GM04503 (cell line): Measurements from ENCODE around the gene BDH1.

Source experiments
- DNase-seq: peaks from one replicate; pipeline ENCODE4 v3.0.0-alpha.2; 2012; ENCODE audit warnings: low read depth

BDH1 gene

DNA sequence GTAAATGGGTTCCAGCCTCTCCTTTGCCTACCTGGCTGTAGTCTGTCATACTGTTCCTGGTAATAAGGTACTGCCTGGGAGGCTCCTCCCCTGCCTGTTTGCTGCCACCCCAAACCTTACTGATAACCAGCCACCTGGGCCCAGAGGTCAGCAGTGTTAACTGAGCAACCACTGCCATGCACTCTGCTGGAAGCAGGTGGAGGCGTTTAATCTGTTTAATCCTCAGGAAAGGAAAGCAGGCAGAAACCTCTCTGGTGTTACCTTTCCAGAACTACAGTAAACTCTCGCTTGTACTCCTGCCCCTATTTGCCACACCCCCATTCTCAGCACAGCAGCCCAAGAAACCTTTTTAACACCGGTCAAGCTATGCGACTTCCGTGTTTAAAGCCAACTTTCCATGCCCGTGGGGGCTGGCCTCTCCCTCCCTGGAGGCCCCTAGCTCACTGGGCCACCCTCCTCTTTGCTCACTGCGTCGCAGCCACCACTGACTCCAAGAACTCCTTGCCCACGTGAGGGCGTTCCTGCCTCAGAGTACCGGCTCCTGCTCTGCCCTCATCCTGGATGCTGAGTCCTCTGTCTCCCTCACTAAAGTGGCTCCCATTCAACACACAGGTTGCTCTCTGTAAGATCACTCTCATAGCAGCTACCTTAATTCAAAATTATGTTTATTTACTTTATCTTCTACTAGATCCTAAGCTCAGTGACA lies 8.3 kb downstream of the BDH1 start:
- DNase-seq, result no peak

DNA sequence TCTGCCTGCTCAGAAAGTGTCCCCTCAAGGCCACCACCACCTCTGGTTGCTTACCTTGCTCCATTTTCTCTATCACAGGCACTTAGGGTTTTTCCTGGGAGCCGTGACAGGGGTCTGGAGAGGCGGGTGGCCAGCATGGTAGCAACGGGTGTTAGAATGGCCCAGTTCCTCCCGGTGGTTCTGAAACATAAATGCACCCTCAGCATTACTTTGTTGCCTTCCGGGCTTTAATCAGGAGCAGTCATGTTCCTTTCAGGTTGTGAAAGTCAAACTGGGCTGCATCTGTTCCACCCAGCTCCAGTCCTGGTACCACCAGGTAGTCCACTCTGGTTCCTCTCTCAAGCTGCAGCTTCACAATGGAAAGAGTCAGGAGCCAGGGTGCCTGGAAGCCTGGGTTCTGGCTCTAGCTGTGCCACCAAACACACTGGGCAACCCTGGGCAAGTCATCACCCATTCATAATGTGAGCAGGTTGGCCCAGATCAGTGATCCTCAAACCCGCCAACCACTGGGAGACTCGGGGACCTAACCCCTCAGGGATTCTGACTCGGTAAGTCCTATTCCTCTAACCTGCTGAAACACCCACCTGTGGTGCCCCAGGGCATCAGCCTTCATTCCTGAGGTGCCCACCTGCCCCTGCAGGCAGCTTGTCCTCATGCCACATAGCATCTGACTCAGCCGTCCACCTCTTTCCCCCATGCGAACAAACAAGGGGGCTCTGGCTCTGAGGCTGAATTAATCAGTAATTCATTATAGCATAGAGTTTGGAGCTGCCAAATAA lies 9.3 kb downstream of the BDH1 start:
- no peak for DNase-seq

DNA sequence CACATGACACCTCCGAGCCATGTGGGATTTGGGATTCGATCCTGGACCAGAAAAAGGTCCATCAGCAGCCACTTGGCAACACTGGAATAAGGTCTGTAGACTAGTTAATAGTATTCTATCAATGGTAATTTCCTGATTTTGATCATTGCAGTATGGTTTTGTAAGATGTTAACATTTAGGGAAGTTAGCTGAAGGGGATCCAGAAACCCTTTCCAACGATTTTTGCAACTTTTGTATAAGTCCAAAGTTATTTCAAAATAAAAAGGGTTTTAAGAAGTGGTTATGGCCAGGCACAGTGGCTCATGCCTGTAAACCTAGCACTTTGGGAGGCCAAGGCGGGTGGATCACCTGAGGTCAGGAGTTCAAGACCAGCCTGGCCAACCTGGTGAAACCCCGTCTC lies 10.2 kb downstream of the BDH1 start:
- DNase-seq, result no peak

DNA sequence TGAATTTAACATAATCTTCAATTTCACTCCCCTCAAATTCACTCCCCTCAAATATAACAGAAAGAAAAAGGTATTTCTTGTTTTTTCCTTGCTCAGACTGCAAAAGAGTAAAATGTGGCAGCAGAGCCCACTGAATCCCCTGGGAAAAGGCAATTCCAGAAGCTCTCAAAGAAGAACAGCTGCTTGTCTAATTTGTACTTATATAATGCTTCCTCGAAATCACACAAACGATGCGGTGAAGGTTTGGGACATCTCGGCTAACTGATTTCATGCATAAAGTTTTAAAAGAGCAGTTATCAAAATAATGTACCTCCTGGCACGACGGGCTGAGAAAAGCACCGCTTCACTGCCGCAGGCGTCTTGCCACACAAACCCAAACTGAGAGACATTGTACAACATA lies 10.7 kb downstream of the BDH1 start:
- DNase-seq, result no peak

DNA sequence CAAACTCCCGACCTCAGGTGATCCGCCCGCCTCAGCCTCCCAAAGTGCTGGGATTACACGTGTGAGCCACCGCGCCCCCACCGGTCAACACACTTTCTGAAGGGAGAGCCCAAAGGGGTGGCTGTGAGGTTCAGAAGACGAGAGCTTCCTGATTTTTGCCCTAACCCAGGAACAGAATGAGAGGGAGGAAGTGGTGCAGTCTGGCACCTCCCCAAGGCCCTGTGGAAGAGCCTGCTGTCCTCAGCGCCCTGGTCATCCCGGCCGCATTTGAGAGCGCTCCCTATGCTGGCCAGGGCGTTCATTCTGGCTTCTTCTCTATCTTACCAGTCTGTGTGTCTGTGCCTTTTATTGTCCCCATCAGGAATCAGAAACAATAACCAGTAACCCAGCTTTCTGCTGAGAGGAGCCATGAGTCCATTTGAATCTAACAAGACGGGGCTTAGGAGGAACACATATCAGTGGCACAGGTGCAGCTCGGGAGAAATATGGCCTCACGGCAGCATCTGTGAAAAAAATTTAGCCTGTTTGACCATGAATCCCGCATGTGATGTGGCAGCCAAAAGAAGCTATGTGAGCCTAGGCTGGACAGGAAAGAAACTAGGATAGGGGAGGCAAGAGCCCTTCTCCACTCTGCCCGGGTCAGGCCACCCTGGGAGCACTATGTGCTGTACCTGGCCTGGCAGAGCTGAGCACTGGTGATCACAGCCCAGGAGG lies 12.9 kb downstream of the BDH1 start:
- no peak for DNase-seq

DNA sequence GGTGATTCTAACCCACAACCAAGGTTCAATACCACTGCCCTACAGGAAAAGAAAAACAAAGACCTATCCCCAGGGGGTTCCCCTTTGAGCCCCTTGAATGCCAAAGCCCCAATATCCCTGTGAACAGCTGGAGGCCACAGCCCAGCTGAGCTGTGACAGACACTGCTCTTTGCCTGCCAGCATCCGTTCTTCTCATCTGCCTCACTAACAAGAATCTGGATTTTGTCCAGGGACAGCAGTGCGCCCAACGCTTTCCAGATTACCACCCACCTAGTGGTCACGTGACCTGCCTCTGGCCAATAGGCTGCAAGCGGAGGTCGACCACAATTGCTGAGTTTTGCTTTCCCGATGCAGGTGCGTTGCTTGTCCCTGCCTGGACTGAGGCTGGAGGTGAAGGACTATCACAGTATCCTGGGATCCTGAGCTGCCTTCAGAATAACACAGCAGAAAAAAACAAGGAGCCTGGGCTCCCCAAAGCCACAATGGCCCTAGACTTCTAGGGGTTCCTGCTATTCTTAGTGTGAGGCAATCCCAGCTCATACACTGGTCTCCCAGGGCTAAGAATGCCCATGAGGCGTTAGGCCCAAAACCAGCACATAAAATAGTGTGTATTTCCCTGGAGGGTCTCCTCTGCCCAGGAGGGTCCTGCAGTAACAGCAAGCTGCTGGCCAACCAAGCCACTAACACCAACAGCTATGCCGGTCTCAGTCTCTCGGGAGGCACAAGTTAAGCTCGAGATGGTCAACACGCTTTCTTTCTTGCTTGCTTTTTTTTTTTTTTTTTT lies 13.8 kb downstream of the BDH1 start:
- DNase-seq, result no peak

DNA sequence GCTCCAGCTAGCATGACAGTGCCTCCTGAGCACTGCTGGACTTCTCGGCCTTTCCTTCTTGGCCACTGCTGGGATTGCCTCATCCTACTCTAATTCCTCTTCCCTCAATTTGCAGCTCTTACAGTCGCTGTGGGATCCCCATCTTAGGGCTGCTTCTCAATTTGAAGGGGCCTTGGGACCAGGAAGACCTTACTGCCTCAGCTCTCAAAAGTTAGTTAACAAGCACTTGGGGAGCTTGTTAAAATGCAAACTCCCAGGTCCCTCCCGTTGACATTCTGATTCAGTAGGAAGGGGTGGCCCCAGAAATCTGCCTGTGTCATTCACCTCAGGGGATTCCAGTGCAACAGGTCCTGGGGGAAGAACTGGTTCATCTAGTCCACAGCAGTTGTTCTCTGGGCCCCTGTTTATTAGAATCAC lies 14.8 kb downstream of the BDH1 start:
- no peak for DNase-seq

DNA sequence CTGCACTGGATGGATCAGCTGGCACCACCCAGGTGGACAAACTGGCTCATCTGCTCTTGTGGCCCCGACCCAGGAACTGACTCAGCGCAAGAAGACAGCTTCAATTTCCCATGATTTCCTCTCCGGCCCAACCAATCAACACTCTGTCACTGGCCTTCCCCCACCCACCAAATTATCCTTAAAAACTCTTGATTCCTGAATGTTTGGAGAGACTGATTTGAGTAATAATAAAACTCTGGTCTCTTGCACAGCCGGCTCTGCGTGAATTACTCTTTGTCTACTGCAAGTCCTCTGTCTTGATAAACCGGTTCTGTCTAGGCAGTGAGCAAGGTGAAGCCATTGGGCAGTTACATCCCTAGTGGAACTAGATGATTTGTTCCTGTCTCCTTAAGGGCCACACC lies 16.1 kb downstream of the BDH1 start:
- DNase-seq, result no peak

DNA sequence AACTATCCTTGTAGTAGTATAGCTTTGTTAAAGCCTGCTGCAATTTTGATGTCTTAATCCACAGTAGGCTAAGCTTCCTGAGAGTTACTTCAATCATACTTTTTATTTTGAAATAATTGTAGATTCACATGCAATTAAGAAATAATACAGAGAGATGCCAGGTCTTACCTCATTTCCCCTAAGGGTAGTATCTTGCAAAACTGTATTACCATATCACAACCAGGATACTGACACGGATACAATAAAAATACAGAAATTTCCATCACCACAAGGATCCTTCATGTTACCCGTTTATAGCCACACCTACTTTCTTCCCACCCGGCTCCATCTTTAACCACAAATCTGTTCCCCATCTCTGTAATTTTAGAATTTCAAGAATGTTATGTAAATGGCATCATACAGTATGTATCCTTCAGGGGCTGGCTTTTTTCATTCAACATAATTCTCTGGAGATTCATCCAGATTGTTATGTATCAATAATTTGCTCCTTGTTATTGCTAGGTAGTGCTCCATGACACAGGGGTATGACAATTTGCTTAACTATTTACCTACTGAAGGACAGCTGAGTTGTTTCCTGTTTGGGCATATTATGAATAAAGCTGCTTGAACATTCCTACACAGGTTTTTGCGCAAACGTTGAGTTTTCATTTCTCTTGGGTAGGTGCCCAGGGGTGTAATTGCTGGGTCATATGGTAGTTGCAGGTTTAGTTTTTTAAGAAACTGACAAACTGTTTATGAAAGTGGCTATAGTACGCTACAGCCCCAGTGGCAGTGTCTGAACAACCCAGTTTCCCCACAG lies 21.6 kb downstream of the BDH1 start:
- no peak for DNase-seq

DNA sequence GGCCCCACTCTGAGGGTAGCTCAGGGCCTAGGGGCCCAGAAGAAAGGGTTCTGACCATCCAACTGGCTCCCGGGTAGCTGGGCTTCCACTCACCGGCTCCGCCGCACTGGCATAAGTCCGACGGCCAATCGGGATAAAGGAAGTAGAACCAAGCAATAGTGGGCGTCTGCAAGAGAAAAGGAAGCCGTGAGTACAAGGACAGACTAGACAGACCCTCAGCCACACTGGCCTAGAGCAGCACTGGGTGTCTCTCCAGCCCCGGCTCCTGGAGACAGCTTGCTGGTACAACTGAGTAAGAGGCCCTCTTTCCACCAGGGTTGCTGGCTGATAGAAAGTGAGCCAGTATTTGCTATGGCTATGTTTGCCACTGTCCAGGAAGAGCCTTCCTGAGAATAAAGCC lies 22.4 kb downstream of the BDH1 start:
- no peak for DNase-seq

DNA sequence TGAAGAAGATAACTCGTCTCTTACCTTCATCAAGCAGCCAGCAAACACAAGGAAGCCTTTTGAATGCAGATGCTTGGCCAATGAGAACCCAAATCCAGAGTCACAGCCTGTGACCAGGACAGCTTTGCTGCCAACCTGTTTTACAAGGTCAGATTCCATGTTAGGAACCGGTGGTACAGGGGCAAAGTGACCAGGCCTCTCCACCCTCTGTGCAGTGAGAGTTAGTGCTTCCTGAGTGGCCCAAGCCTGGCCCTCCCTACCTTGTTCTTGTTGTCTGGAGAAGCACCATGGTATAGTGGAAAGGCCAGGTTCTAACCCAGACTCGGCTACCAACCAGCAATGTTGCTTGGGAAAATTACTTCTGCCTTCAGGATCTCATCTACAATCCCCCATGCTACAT lies 23.4 kb downstream of the BDH1 start:
- no peak for DNase-seq

DNA sequence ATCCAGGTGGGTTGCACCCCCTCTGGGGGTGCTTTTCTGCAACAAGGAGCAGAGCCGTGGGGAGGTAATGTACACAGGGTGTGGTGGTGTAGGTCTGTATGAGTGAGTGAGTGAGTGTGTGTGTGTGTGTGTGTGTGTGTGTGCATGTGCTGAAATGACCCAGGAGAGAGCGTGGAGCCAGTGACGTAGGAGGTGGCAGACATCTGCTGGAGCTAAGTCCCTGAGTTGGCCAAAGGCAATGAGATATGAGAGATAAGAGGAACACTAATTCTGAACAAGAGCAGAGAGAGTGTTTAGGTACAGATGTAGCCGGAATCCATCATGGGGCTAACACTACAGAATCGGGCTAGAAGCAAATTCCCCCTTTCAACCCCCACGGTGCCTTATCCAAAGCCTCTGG lies 27.6 kb downstream of the BDH1 start:
- DNase-seq, result no peak

DNA sequence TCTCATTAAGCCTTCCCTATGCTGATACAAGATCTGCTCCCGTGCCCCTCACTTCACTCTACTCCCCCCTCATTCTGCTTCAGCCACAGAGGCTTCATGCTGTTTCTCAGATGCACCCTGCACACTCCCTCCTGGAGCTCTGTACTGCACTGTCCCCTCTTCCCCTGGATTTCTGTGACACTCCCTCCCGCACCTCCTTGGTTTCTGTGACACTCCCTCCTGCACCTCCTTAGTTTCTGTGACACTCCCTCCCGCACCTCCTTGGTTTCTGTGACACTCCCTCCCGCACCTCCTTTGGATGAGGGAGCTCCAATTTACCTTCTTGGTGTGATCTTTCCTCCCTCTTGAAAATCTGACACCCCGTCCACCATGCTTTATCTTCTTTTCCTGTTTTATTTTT lies 28.2 kb downstream of the BDH1 start:
- no peak for DNase-seq

DNA sequence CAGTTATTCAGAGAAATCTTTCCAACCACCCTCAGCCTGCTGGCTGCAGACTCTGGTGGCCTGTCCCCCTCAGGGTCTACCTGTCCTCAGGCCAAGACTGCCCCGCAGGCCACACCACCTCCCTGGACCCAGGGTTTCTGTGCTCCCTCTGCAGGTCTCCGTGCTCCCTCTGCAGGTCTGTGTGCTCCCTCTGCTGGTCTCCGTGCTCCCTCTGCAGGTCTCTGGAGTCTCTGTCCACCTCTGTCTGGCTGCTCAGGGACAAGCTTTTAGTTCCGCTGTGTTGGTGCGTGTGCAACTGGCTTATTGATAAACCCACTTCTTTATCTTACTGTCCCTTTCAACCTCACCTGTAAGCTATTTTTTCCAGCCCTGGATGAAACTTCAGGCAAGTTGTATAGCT lies 30.1 kb downstream of the BDH1 start:
- no peak for DNase-seq

DNA sequence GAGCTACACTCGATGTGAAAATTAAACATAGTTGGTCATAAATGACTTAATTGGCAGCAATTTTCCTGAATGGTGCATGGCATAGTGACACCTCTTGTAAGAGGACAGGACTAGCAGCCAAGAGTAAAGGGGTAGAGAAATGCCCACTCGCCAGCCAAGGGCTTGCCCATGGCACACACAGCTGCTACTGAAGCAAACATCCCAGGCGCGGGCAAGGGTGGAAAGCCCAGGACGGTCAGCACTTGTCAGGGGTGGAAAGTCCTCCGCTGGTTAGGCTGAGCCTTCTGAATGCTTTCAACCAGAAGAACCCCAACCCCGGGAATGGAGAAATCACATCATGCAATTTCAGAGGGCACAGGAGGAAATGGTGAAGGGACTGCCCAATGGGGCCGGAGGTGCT lies 31.6 kb downstream of the BDH1 start:
- DNase-seq, result no peak

DNA sequence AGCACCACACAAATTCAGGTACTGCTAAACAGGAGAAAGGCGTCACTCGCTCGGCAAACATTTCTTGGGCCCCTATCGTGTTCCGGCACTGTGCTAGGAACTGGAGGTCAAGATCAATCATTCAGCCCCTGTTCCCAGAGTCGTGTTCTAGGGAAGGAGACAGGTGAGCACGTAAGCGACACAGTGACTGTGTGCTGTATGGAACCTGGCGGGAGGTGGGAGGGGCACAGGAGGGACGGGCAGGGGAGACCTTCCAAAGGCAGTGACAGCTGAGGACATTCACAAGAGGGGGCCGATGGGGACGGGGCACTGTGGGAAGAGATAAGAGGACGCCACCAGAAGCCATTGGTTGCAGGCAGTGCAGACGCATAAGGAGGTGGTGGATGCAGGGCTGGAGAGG lies 32.2 kb downstream of the BDH1 start:
- no peak for DNase-seq

DNA sequence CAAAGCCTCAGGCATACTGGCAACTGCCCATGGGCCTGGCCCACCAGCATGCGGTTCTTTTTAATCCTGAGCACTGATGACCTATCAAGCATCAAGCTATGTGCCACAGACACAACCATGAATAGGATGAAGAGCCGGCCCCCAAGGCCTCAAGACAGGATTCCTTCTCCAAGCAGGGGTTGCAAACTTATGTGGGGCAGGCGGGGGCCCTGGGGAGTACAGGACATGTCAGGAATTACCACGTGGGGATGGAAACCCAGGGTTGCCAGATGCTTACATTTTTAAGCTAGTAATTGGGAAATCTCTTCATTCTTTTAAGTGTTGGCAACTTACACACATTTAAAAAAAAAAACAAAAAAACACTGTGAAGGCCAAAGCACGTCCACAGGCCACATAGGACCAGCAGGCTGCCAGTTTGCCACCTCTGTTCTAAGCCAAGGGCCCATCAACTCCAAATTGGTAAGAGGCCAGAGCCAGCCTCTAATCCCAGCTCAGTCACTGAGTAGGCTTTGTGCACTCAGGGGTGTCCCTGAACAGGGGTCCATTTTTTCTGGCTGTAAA lies 32.8 kb downstream of the BDH1 start:
- peak; percentile 69 for DNase-seq

DNA sequence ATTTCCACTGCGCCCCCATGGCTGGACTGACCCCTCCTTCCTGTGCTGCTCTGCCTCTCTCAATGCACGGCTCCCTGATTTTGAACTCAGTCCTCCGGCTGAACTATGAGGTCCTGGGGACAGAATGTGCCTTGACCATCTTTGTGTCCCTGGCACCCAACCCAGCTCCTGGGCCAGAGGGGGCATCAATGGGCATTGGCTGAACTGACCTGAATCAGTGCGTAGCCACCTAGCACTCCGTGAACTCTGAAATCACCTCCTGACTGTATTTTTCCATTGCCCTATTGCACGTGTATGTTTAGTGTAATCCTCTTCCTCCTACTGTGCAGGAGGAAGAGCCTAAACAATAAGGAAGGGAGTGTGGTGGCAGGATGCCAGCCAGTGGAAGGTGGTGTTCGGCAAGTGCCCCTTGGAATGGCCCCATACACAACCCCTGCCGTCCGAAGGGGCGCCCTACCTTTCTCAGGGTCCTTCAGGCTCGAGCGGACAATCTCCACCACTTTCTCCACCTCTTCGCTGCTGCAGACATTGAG lies 33.5 kb downstream of the BDH1 start:
- no peak for DNase-seq

DNA sequence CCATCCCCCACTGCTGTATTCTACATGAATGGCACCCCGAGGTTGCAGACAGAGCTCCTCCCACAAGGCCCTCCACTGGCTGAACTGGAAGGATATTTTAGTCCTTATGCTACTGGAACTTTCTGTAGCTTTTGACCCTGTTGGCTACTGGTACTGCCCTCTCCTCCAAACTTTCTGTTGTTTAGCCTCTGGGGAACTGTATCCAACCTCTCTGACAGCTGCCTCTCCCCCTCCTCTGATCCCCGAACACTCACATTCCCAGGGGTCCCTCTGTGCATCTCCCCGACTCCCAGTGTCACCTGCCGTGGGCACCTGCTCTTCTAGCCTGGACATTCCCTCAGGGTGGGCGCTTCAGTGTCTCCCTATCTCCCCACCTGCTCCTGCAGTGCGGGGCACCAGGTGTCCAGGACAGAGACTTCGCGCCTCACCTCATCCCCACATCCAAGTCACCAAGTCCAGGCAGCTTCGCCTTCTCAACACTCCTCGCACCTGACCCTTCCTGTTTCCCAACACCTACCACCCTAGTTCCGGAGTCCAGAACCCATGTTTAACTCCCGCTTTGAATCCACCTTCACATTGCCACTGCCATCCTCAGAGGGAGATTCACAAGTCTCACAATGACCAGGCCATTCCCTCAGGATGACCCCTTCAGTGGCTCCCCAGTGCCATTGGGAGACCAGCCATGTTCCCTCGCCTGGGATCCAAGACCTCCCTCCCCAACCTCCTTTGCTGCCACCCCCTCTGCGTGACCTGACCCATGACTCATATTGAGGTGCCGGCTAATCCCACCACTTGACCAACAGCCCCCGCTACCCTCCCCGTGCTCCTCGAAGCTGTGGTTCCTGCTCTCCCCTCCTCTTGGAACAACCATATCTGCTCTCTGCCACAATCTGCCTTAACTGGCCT lies 34.2 kb downstream of the BDH1 start:
- DNase-seq, result no peak
